ENCODE measurements around the gene KRTAP21-1.

GRCh38 chr21:30707409-30707808, 47.8 kb downstream of the KRTAP21-1 start:
- TF ChIP-seq CTCF (IDR thresholded peaks at IDR 0.05) (no peak), POLR2A (IDR thresholded peaks at IDR 0.05) (no peak)

All from uterus (tissue), 2 donors.